Ovary (tissue), 9 donors: Measurements from ENCODE around the gene APOOL. TPM values are rescaled to one million over a fixed set of nuclear protein-coding genes. Genes with fewer than 3 reads are reported as not detected.

Experiments used
- DNase-seq, 5 donors: peaks; one replicate each; pipeline ENCODE4 v3.0.0-alpha.2; 2019 to 2020
- H3K27ac ChIP-seq, 2 donors: fragments of 200-600 bp; one replicate each; pipeline versions ENCODE4 v1.5.1 to v1.8.0; 2019 to 2022
- H3K27me3 ChIP-seq: fragments of 200-600 bp; one replicate; pipeline ENCODE4 v1.8.0; 2022
- H3K36me3 ChIP-seq: fragments of 200-600 bp; sonication (generic); one replicate; pipeline ENCODE4 v1.5.1; 2019
- H3K4me1 ChIP-seq: one replicate; pipeline ENCODE4 v1.8.1; 2013; ENCODE audit warnings: mild to moderate bottlenecking, moderate library complexity; ENCODE audit not compliant: insufficient read depth
- H3K4me3 ChIP-seq: fragments of 200-600 bp; sonication (generic); one replicate; pipeline ENCODE4 v1.5.1; 2017
- H3K9me3 ChIP-seq, 2 donors: fragments of 200-600 bp in 1 of 2; sonication (generic) in 1 of 2; one replicate each; pipeline versions ENCODE4 v1.5.1 to v1.8.1; 2013 to 2019; ENCODE audit warnings: mild to moderate bottlenecking in 1 of 2, moderate library complexity in 1 of 2
- EP300 ChIP-seq: sonication (generic); formaldehyde crosslinking; IDR thresholded peaks from one replicate; pipeline ENCODE4 v1.6.1; 2017; ENCODE audit warnings: antibody characterized with exemption
- POLR2A ChIP-seq: fragments of 450-650 bp; IDR thresholded peaks from one replicate; pipeline ENCODE4 v1.6.1; 2017; ENCODE audit warnings: antibody characterized with exemption, mild to moderate bottlenecking, moderate library complexity
- WGBS, 3 donors: extraction: QIAGEN DNeasy Blood & Tissue Kit in 1 of 3; methylation state at CpG; one replicate each; pipeline versions ENCODE4 v1.1.5 to v1.1.7; 2013 to 2017; 5-methylcytosine and 5-hydroxymethylcytosine counted together
- intact Hi-C, 4 donors: fragments of 100-400 bp; cut with DNase I; formaldehyde crosslinking; loops; one replicate each; pipeline versions ENCODE4 v1.11.0 to v1.15.1; 2022 to 2023
- polyA plus RNA-seq, 2 donors: library from polyadenylated mRNA; stranded (reverse); fragments of 200-250 nt in 1 of 2; fragments of 350-450 nt in 1 of 2; fragmentation: Illumina TruSeq in 1 of 2; extraction: RNeasy Lipid Tissue Mini Kit (QIAGEN cat#74804) in 1 of 2; gene quantifications; one replicate each; pipeline ENCODE4 v1.2.3, GENCODE V29; 2013 to 2014
- total RNA-seq, 7 donors: library from RNA; depleted of rRNA in 2 of 7; stranded (reverse); fragments of >200 nt in 2 of 7; fragmentation: NEBNext Ultra II Directional in 3 of 7; extraction: Animal tissue kit (Norgen Biotek cat#: 25700) in 3 of 7; gene quantifications; one replicate each; pipeline versions ENCODE4 v1.1.0 to v1.2.4, GENCODE V29; 2016 to 2023
- TF ChIP-seq, protein P1 (sequence below), 3 donors: fragments of 450-650 bp in 2 of 3; fragments of 200-600 bp in 1 of 3; IDR thresholded peaks; one replicate each; pipeline versions ENCODE4 v1.5.1 to v1.8.0; 2016 to 2022; ENCODE audit warnings: antibody characterized with exemption in 3 of 3, mild to moderate bottlenecking in 1 of 3
- donor health status: DM: no; HTN: no; CAD: no; lungs with moderate emphysema.
- donor health status: DM: no; HTN: no; CAD: no.
- donor health status: Bipolar disorder and iron deficiency.
- donor health status: DM: yes; HTN: yes; CAD: no.
- donor health status: DM: no; HTN: no; CAD: no.
- donor health status: DM: yes; HTN: yes; CAD: no.

The APOOL gene
- total and polyA plus RNA-seq, 9 donors, result 3.9 to 18.5 (median 11.8) TPM

DNA sequence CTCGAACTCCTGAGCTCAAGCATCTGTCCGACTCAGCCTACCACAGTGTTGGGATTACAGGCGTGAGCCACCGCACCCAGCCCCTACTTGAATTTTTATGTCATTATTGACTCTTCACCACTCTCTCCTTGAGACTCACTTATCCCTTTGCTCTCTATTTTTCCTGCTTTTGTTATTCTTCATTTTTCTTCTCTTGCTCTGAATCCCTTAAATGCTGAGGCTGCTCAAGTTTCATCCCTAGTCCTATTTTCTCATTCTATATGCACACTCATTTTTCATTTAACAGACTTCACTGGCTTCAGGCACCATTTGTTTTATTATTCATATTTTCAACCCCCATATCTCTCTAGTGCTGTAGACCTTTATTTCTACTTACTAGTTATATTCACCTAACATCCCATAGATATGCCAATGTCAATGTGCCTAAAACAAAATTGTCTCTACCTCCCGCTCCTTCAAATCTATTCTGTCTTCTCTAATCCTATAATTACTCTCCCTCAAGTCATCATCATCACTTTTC is 85.7 kb downstream of the APOOL start:
- H3K36me3 ChIP-seq, result no peaks in the 10 kb centered on the region
- H3K4me1 ChIP-seq, result no peaks in the 10 kb centered on the region
- WGBS, 3 donors, result 82 to 84% (median 83%) methylated on average over 5 of the region's 5 CpGs
- no peak overlapping the region for H3K27ac ChIP-seq
- DNase-seq, result no peak
- TF ChIP-seq, protein P1, sequence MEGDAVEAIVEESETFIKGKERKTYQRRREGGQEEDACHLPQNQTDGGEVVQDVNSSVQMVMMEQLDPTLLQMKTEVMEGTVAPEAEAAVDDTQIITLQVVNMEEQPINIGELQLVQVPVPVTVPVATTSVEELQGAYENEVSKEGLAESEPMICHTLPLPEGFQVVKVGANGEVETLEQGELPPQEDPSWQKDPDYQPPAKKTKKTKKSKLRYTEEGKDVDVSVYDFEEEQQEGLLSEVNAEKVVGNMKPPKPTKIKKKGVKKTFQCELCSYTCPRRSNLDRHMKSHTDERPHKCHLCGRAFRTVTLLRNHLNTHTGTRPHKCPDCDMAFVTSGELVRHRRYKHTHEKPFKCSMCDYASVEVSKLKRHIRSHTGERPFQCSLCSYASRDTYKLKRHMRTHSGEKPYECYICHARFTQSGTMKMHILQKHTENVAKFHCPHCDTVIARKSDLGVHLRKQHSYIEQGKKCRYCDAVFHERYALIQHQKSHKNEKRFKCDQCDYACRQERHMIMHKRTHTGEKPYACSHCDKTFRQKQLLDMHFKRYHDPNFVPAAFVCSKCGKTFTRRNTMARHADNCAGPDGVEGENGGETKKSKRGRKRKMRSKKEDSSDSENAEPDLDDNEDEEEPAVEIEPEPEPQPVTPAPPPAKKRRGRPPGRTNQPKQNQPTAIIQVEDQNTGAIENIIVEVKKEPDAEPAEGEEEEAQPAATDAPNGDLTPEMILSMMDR (IDR thresholded peaks at IDR 0.05), result no peak
- TF ChIP-seq POLR2A (no peak), EP300 (no peak)
- no peak overlapping the region for H3K4me3 ChIP-seq
- no peaks in the 10 kb centered on the region for H3K27me3 ChIP-seq
- H3K9me3 ChIP-seq, result no peaks in the 10 kb centered on the region
- intact Hi-C loops, result loop anchor here in 1 of 4 donors (10.0 kb wide), 1 partner anchor 1715 kb away; no protein-coding TSS in a partner anchor

DNA sequence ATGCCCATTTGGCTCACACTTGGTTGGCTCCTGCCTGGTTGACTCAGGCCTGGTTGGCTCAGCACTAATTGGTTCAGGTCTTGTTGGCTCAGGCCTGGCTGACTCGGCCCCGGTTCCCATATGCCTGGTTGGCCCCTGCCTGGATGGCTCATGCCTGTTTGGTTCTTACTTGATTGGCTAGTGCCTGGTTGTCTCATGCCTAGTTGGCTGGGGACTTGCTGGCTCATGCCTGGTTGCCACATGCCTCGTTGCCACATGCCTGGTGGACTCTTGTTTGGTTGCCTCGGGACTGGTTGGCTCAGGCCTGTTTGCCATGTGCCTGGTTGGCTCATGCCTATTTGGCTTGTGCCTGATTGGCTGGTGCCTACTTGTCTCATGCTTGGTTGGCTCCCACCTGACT is 103.7 kb downstream of the APOOL start:
- TF ChIP-seq POLR2A, result no peak
- TF ChIP-seq EP300, result no peak
- TF ChIP-seq, protein P1 (IDR thresholded peaks at IDR 0.05), result no peak
- H3K27me3 ChIP-seq, result no peaks in the 10 kb centered on the region
- WGBS, 3 donors, result 80 to 90% (median 85%) methylated on average over 4 of the region's 4 CpGs
- H3K36me3 ChIP-seq, result no peaks in the 10 kb centered on the region
- H3K27ac ChIP-seq, result no peak overlapping the region
- no peak for DNase-seq
- no peaks in the 10 kb centered on the region for H3K9me3 ChIP-seq
- H3K4me1 ChIP-seq, result no peaks in the 10 kb centered on the region
- intact Hi-C loops, result no loop called here
- H3K4me3 ChIP-seq, result no peak overlapping the region

DNA sequence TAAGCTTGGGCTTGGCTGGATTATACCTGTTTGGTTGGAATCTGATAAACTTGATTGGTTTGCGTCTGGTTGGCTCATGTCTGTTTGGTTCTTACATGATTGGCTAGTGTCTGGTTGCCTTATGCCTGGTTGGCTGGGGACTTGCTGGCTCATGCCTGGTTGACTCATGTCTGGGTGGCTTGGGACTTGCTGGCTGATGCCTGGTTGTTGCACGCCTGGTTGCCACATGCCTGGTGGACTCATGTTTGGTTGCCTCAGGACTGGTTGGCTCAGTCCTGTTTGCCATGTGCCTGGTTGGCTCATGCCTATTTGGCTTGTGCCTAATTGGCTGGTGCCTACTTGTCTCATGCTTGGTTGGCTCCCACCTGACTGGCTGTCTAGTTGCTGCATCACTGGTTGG is 104.5 kb downstream of the APOOL start:
- intact Hi-C loops, result no loop called here
- H3K4me1 ChIP-seq, result no peaks in the 10 kb centered on the region

DNA sequence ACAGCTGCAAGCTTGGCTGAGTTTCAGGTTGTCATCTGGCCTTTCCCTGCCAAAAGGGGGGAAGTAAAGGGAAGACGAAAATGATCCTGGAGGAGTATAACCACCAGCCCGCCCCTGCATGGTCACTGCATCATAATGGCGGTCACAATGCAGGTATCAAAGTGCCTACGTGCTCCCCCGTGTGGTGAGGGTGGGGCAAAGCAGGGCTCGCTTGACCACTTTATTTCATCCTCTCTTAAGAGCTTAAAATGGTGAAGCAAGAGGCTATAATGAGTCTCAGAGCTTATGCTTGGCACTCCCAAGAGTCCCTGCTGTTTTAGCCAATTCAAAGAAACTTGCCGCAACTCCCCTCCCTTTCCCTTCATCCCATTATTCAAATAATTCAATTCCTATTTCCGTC is 105.6 kb downstream of the APOOL start:
- intact Hi-C loops, result no loop called here
- Histone ChIP-seq H3K27ac (no peak overlapping the region), H3K27me3 (no peaks in the 10 kb centered on the region), H3K4me1 (no peaks in the 10 kb centered on the region), H3K9me3 (no peaks in the 10 kb centered on the region), H3K36me3 (no peaks in the 10 kb centered on the region), H3K4me3 (no peak overlapping the region)
- 40 to 55% (median 49%) methylated on average over 8 of the region's 8 CpGs for WGBS, 3 donors
- DNase-seq, result no peak
- TF ChIP-seq EP300, result no peak
- TF ChIP-seq, protein P1 (IDR thresholded peaks at IDR 0.05), result no peak
- TF ChIP-seq POLR2A, result no peak

More for the DNA sequence above, 104.5 kb downstream of the APOOL start:
- WGBS, 3 donors, result 92 to 93% (median 92%) methylated on average over 2 of the region's 2 CpGs
- no peak overlapping the region for H3K27ac ChIP-seq
- no peak for DNase-seq
- H3K4me3 ChIP-seq, result no peak overlapping the region
- H3K36me3 ChIP-seq, result no peaks in the 10 kb centered on the region
- TF ChIP-seq EP300 (no peak), POLR2A (no peak)
- TF ChIP-seq, protein P1 (IDR thresholded peaks at IDR 0.05), result no peak
- H3K9me3 ChIP-seq, result no peaks in the 10 kb centered on the region
- no peaks in the 10 kb centered on the region for H3K27me3 ChIP-seq
